Epithelial cell of esophagus (primary cell): Measurements from ENCODE around the gene CAPN10.

ENCODE experiments used
- DNase-seq: peaks from one replicate; pipeline ENCODE4 v3.0.0; 2010; ENCODE audit warnings: low read depth
- H3K4me3 ChIP-seq: 2 replicates; pipeline ENCODE4 v1.5.1; 2011; ENCODE audit warnings: mild to moderate bottlenecking, low read length, control low read depth
- CTCF ChIP-seq: IDR thresholded peaks from 2 replicates; pipeline ENCODE4 v1.5.1; 2011; ENCODE audit warnings: low read depth, mild to moderate bottlenecking, low read length, control low read depth, inconsistent platforms; ENCODE audit not compliant: insufficient read depth; ENCODE audit errors: missing control alignments

The CAPN10 gene

GRCh38 chr2:240618776-240619175 lies 32.2 kb downstream of the CAPN10 start:
- no peak for DNase-seq
- no peak overlapping the region for H3K4me3 ChIP-seq
- no peak for TF ChIP-seq CTCF

- H3K4me3 ChIP-seq: no peak overlapping the region
- DNase-seq: peak; percentile 20
- TF ChIP-seq CTCF: no peak
These were observed 33.1 kb downstream of the CAPN10 start for GRCh38 chr2:240619506-240620148.

GRCh38 chr2:240620149-240620731 lies 33.7 kb downstream of the CAPN10 start:
- no peak for DNase-seq
- H3K4me3 ChIP-seq: no peak overlapping the region
- no peak for TF ChIP-seq CTCF

GRCh38 chr2:240620859-240621258 lies 34.3 kb downstream of the CAPN10 start:
- DNase-seq: no peak
- H3K4me3 ChIP-seq: no peak overlapping the region
- no peak for TF ChIP-seq CTCF

- no peak for TF ChIP-seq CTCF
- no peak overlapping the region for H3K4me3 ChIP-seq
- DNase-seq: no peak
These were observed 35.5 kb downstream of the CAPN10 start for GRCh38 chr2:240622060-240622411.

- H3K4me3 ChIP-seq: no peak overlapping the region
- TF ChIP-seq CTCF: no peak
- no peak for DNase-seq
These were observed 36.1 kb downstream of the CAPN10 start for GRCh38 chr2:240622531-240623235.

GRCh38 chr2:240623531-240624010 lies 37.0 kb downstream of the CAPN10 start:
- no peak overlapping the region for H3K4me3 ChIP-seq
- DNase-seq: no peak
- no peak for TF ChIP-seq CTCF
